WTC11 (cell line): Measurements from ENCODE around the gene SGPL1. TPM values are rescaled to one million over a fixed set of nuclear protein-coding genes. Genes with fewer than 3 reads are reported as not detected.

Source experiments
- ATAC-seq: fragments of 200-7000 bp; cut with Tn5 transposase; 2 replicates; pipeline ENCODE4 v1.10.0; 2021; ENCODE audit warnings: mild to moderate bottlenecking, moderate library complexity
- CTCF ChIA-PET: fragments of 300-600 bp; sonication (Branson Sonifier 250); formaldehyde crosslinking; loops from one replicate; lab custom pipeline; 2021; ENCODE audit warnings: antibody characterized with exemption; lab: Charles Lee
- POLR2A ChIA-PET: fragments of 350-600 bp; sonication (Branson Sonifier 250); formaldehyde crosslinking; loops from one replicate; lab custom pipeline; 2021; ENCODE audit warnings: antibody characterized with exemption; lab: Charles Lee
- DNase-seq: peaks from one replicate; pipeline ENCODE4 v3.0.0; 2021; ENCODE audit warnings: low spot score
- H3K27ac Mint-ChIP-seq: 2 replicates; pipeline ENCODE4 v1.8.0; 2021; ENCODE audit warnings: mixed read lengths
- H3K27me3 Mint-ChIP-seq: 2 replicates; pipeline ENCODE4 v1.8.0; 2021; ENCODE audit warnings: low read depth, mild to moderate bottlenecking, moderate library complexity, mixed read lengths
- H3K36me3 Mint-ChIP-seq: 2 replicates; pipeline ENCODE4 v1.8.0; 2021; ENCODE audit warnings: mixed read lengths
- H3K4me1 Mint-ChIP-seq: 2 replicates; pipeline ENCODE4 v1.8.0; 2022; ENCODE audit warnings: mixed read lengths
- H3K4me3 Mint-ChIP-seq: 2 replicates; pipeline ENCODE4 v1.8.0; 2021; ENCODE audit warnings: mild to moderate bottlenecking, moderate library complexity, mixed read lengths
- H3K9me3 Mint-ChIP-seq: 2 replicates; pipeline ENCODE4 v1.8.0; 2021; ENCODE audit warnings: mixed read lengths
- AFF4 ChIP-seq: sonication (generic); formaldehyde crosslinking; IDR thresholded peaks from 2 replicates; pipeline ENCODE4 v1.8.1; 2023; ENCODE audit warnings: mild to moderate bottlenecking, missing genetic modification reagents, borderline replicate concordance
- AR ChIP-seq: fragments of 250-450 bp; sonication (Bioruptor Pico); IDR thresholded peaks from 2 replicates; pipeline ENCODE4 v1.9.0; 2021; ENCODE audit warnings: mild to moderate bottlenecking
- ATF6 ChIP-seq: sonication (generic); formaldehyde crosslinking; IDR thresholded peaks from 2 replicates; pipeline ENCODE4 v1.8.1; 2023; ENCODE audit warnings: mild to moderate bottlenecking, missing genetic modification reagents
- E2F5 ChIP-seq: sonication (generic); formaldehyde crosslinking; IDR thresholded peaks from 2 replicates; pipeline ENCODE4 v1.8.1; 2022; ENCODE audit warnings: mild to moderate bottlenecking, moderate library complexity, missing genetic modification reagents
- ERG ChIP-seq: fragments of 250-450 bp; sonication (Bioruptor Pico); IDR thresholded peaks from 2 replicates; pipeline ENCODE4 v1.8.0; 2021; ENCODE audit warnings: mild to moderate bottlenecking
- FOXJ3 ChIP-seq: sonication (generic); formaldehyde crosslinking; IDR thresholded peaks from 2 replicates; pipeline ENCODE4 v1.9.0; 2021; ENCODE audit warnings: missing genetic modification reagents, mild to moderate bottlenecking, borderline replicate concordance
- FOXP1 ChIP-seq: sonication (generic); formaldehyde crosslinking; IDR thresholded peaks from 2 replicates; pipeline ENCODE4 v1.8.0; 2022; ENCODE audit warnings: missing genetic modification reagents, mild to moderate bottlenecking, moderate library complexity, borderline replicate concordance
- FOXP4 ChIP-seq: sonication (generic); formaldehyde crosslinking; IDR thresholded peaks from 2 replicates; pipeline ENCODE4 v1.8.0; 2022; ENCODE audit warnings: mild to moderate bottlenecking, missing genetic modification reagents
- GRHL2 ChIP-seq: fragments of 250-450 bp; sonication (Bioruptor Pico); IDR thresholded peaks from 2 replicates; pipeline ENCODE4 v1.8.0; 2022; ENCODE audit warnings: mild to moderate bottlenecking, moderate library complexity; ENCODE audit not compliant: insufficient replicate concordance, severe bottlenecking
- IRF2 ChIP-seq: sonication (generic); formaldehyde crosslinking; IDR thresholded peaks from 2 replicates; pipeline ENCODE4 v1.8.0; 2022; ENCODE audit warnings: low read depth, missing genetic modification reagents, borderline replicate concordance
- MXD4 ChIP-seq: fragments of 250-450 bp; sonication (Bioruptor Pico); IDR thresholded peaks from 2 replicates; pipeline ENCODE4 v1.8.0; 2021; ENCODE audit warnings: mild to moderate bottlenecking, moderate library complexity, borderline replicate concordance
- NR2C2 ChIP-seq: sonication (generic); formaldehyde crosslinking; IDR thresholded peaks from 2 replicates; pipeline ENCODE4 v1.8.0; 2022; ENCODE audit warnings: mild to moderate bottlenecking, missing genetic modification reagents
- ZNF121 ChIP-seq: sonication (generic); formaldehyde crosslinking; IDR thresholded peaks from 2 replicates; pipeline ENCODE4 v1.8.0; 2023; ENCODE audit warnings: missing genetic modification reagents
- ZNF138 ChIP-seq: sonication (generic); formaldehyde crosslinking; conservative IDR thresholded peaks from 2 replicates; pipeline ENCODE4 v1.8.1; 2022; ENCODE audit warnings: mild to moderate bottlenecking, moderate library complexity, missing genetic modification reagents
- ZNF232 ChIP-seq: sonication (generic); formaldehyde crosslinking; IDR thresholded peaks from 2 replicates; pipeline ENCODE4 v1.8.0; 2022; ENCODE audit warnings: mild to moderate bottlenecking, missing genetic modification reagents
- ZNF263 ChIP-seq: sonication (generic); formaldehyde crosslinking; IDR thresholded peaks from 2 replicates; pipeline ENCODE4 v1.8.1; 2022; ENCODE audit warnings: low read depth, mild to moderate bottlenecking, moderate library complexity, missing genetic modification reagents
- ZNF317 ChIP-seq: sonication (generic); formaldehyde crosslinking; IDR thresholded peaks from 2 replicates; pipeline ENCODE4 v1.8.1; 2023; ENCODE audit warnings: low read depth, mild to moderate bottlenecking, moderate library complexity, missing genetic modification reagents, borderline replicate concordance
- ZNF425 ChIP-seq: fragments of 250-450 bp; sonication (Bioruptor Pico); conservative IDR thresholded peaks from 2 replicates; pipeline ENCODE4 v1.9.0; 2021; ENCODE audit warnings: mild to moderate bottlenecking
- total RNA-seq: library from RNA; stranded (reverse); gene quantifications from 3 replicates; pipeline ENCODE4 v1.2.3, GENCODE V29; 2021

SGPL1 gene
- total RNA-seq, 1 experiment from 2014 or later, result 44.6 TPM

- TF ChIP-seq FOXP1 (CRISPR knock-in tag), result no peak
Measured at GRCh38 chr10:70908406-70909296, 92.9 kb downstream of the SGPL1 start (continued).

- H3K4me1 Mint-ChIP-seq, result no peaks in the 10 kb centered on the region; the same call in 1 of the 2 replicates
- POLR2A ChIA-PET, result no interaction called here
- H3K27ac Mint-ChIP-seq, result no peak overlapping the region
- no peaks in the 10 kb centered on the region; the same call in 1 of the 2 replicates for H3K27me3 Mint-ChIP-seq
- no peak overlapping the region for H3K4me3 Mint-ChIP-seq
- DNase-seq (peak; percentile 3), ATAC-seq (no peak)
- H3K36me3 Mint-ChIP-seq, result no peaks in the 10 kb centered on the region
- H3K9me3 Mint-ChIP-seq, result peaks cover 3% of the 10 kb centered on the region; the same call in 1 of the 2 replicates
- CTCF ChIA-PET, result interaction anchor here (1.3 kb wide), 1 partner anchor 16 kb away, joined by 5 read pairs; no protein-coding TSS in a partner anchor
- TF ChIP-seq IRF2 (no peak), ZNF425 (CRISPR knock-in tag) (no peak), ZNF121 (CRISPR knock-in tag) (no peak), FOXP4 (CRISPR knock-in tag) (no peak), ERG (no peak), FOXJ3 (CRISPR knock-in tag) (no peak), ZNF138 (no peak), AR (CRISPR knock-in tag) (no peak), AFF4 (CRISPR knock-in tag) (no peak), MXD4 (CRISPR knock-in tag) (no peak), NR2C2 (no peak), ZNF263 (CRISPR knock-in tag) (no peak), E2F5 (CRISPR knock-in tag) (no peak), ATF6 (CRISPR knock-in tag) (no peak), GRHL2 (no peak), ZNF317 (CRISPR knock-in tag) (no peak), ZNF232 (CRISPR knock-in tag) (no peak)
Measured at GRCh38 chr10:70909326-70909935, 93.7 kb downstream of the SGPL1 start.
